PC-3 (cell line): ENCODE data around the gene HS2ST1. TPM values are rescaled to one million over a fixed set of nuclear protein-coding genes. Genes with fewer than 3 reads are reported as not detected.

ENCODE experiments used
- ATAC-seq: fragments of 200-7000 bp; cut with Tn5 transposase; 2 replicates; pipeline ENCODE4 v1.9.1; 2020; ENCODE audit warnings: mild to moderate bottlenecking, moderate library complexity
- BruUV-seq: library from RNA; stranded (reverse); fragments of 400-500 nt; replicated peaks from 2 replicates; lab custom pipeline; 2021; lab: Mats Ljungman, UMichigan
- CTCF ChIA-PET: fragments of 300-600 bp; sonication (Branson Sonifier 250); formaldehyde crosslinking; loops from one replicate; lab custom pipeline; 2022; ENCODE audit warnings: antibody characterized with exemption; lab: Charles Lee
- POLR2A ChIA-PET: fragments of 300-600 bp; sonication (Branson Sonifier 250); formaldehyde crosslinking; loops from one replicate; lab custom pipeline; 2022; ENCODE audit warnings: antibody characterized with exemption; ENCODE audit not compliant: unreplicated experiment; lab: Charles Lee
- DNase-seq: peaks from one replicate; pipeline ENCODE4 v3.0.0-alpha.2; 2015
- H2AFZ ChIP-seq: fragments of 300-600 bp; sonication (generic); 2 replicates; pipeline ENCODE4 v1.6.0; 2016; ENCODE audit warnings: antibody characterized with exemption, low read length
- H3F3A ChIP-seq: fragments of 300-600 bp; sonication (generic); one replicate; pipeline ENCODE4 v1.6.0; 2017; ENCODE audit warnings: antibody characterized with exemption, low read length, control low read depth, mild to moderate bottlenecking; ENCODE audit not compliant: unreplicated experiment
- H3K27ac ChIP-seq: fragments of 300-600 bp; sonication (generic); 2 replicates; pipeline ENCODE4 v1.5.1; 2016; ENCODE audit warnings: mild to moderate bottlenecking, low read length
- H3K27me3 ChIP-seq: fragments of 300-600 bp; sonication (generic); 2 replicates; pipeline ENCODE4 v1.6.1; 2016; ENCODE audit warnings: low read length, mixed read lengths
- H3K36me3 ChIP-seq: fragments of 300-600 bp; sonication (generic); 2 replicates; pipeline ENCODE4 v1.6.1; 2016; ENCODE audit warnings: low read depth, mixed run types, low read length, mixed read lengths
- H3K4me1 ChIP-seq: fragments of 300-600 bp; sonication (generic); 2 replicates; pipeline ENCODE4 v1.5.1; 2016; ENCODE audit warnings: low read length; ENCODE audit not compliant: insufficient read depth
- H3K4me2 ChIP-seq: fragments of 300-600 bp; sonication (generic); 2 replicates; pipeline ENCODE4 v1.6.0; 2016; ENCODE audit warnings: low read length
- H3K4me3 ChIP-seq: fragments of 300-600 bp; sonication (generic); 2 replicates; pipeline ENCODE4 v1.5.1; 2016; ENCODE audit warnings: mild to moderate bottlenecking, low read length, mixed read lengths
- H3K79me2 ChIP-seq: fragments of 300-600 bp; sonication (generic); 2 replicates; pipeline ENCODE4 v1.6.1; 2017; ENCODE audit warnings: low read length, mixed read lengths
- H3K9ac ChIP-seq: fragments of 300-600 bp; sonication (generic); 2 replicates; pipeline ENCODE4 v1.6.0; 2016; ENCODE audit warnings: mild to moderate bottlenecking, low read length
- H3K9me2 ChIP-seq: fragments of 300-600 bp; sonication (generic); replicated peaks from 2 replicates; pipeline ENCODE4 v1.6.1; 2016; ENCODE audit warnings: mixed run types, low read length, mixed read lengths
- H3K9me3 ChIP-seq: fragments of 300-600 bp; sonication (generic); 2 replicates; pipeline ENCODE4 v1.6.1; 2016; ENCODE audit warnings: low read length, mixed read lengths
- H4K20me1 ChIP-seq: fragments of 300-600 bp; sonication (generic); 2 replicates; pipeline ENCODE4 v1.6.1; 2016; ENCODE audit warnings: low read length, mixed read lengths
- CTCF ChIP-seq: fragments of 300-600 bp; sonication (generic); conservative IDR thresholded peaks from 2 replicates; pipeline ENCODE4 v1.5.1; 2017; ENCODE audit warnings: antibody characterized with exemption, low read depth, mild to moderate bottlenecking, low read length
- EZH2 ChIP-seq: fragments of 300-600 bp; sonication (generic); IDR thresholded peaks from one replicate; pipeline ENCODE4 v1.6.1; 2017; ENCODE audit warnings: antibody characterized with exemption, mild to moderate bottlenecking, low read length; ENCODE audit not compliant: unreplicated experiment
- EZH2phosphoT487 ChIP-seq: fragments of 300-600 bp; sonication (generic); IDR thresholded peaks from 2 replicates; pipeline ENCODE4 v1.6.1; 2018; ENCODE audit warnings: mild to moderate bottlenecking, antibody characterized with exemption, low read length, borderline replicate concordance
- intact Hi-C: fragments of 100-400 bp; cut with micrococcal nuclease; formaldehyde crosslinking; loops from 2 replicates; pipeline ENCODE4 v1.9.0; 2023
- total RNA-seq: library from RNA; depleted of rRNA; stranded (reverse); fragments of >200 nt; gene quantifications from 2 replicates; pipeline ENCODE4 v1.2.3, GENCODE V29; 2014

Gene HS2ST1
- total RNA-seq, 1 experiment from 2014 or later = 15.3 TPM

GRCh38 chr1:87103074-87103473, 188.6 kb downstream of the HS2ST1 start:
- Histone ChIP-seq H3K79me2 (no peaks in the 10 kb centered on the region), H3K4me2 (no peak overlapping the region), H4K20me1 (no peaks in the 10 kb centered on the region), H3K9me3 (no peaks in the 10 kb centered on the region), H2AFZ (no peak overlapping the region), H3K27ac (no peak overlapping the region), H3K9ac (no peak overlapping the region), H3K36me3 (no peaks in the 10 kb centered on the region), H3K9me2 (no peaks in the 10 kb centered on the region), H3K4me1 (peaks cover 28% of the 10 kb centered on the region), H3K4me3 (no peak overlapping the region), H3K27me3 (no peaks in the 10 kb centered on the region), H3F3A (no peaks in the 10 kb centered on the region)
- no peak for TF ChIP-seq CTCF
- no peak for TF ChIP-seq EZH2phosphoT487
- no peak for TF ChIP-seq EZH2
- no TSS peak for BruUV-seq
- CTCF ChIA-PET = no interaction called here
- POLR2A ChIA-PET = no interaction called here
- no peak for ATAC-seq
- DNase-seq = no peak
- intact Hi-C loops = no loop called here

GRCh38 chr1:87104140-87104539, 189.7 kb downstream of the HS2ST1 start:
- Histone ChIP-seq H3K9ac (no peak overlapping the region), H3K9me3 (no peaks in the 10 kb centered on the region), H4K20me1 (no peaks in the 10 kb centered on the region), H2AFZ (no peak overlapping the region), H3K27me3 (no peaks in the 10 kb centered on the region), H3K9me2 (no peaks in the 10 kb centered on the region), H3K27ac (peak overlapping the region; percentile 37), H3K4me2 (peak overlapping the region; percentile 51), H3K36me3 (no peaks in the 10 kb centered on the region), H3K4me3 (no peak overlapping the region), H3K4me1 (peaks cover 36% of the 10 kb centered on the region), H3K79me2 (no peaks in the 10 kb centered on the region), H3F3A (no peaks in the 10 kb centered on the region)
- ATAC-seq (peak; percentile 73), DNase-seq (peak; percentile 68)
- TF ChIP-seq EZH2phosphoT487 = no peak
- no peak for TF ChIP-seq CTCF
- no peak for TF ChIP-seq EZH2
- ChIA-PET CTCF (no interaction called here), POLR2A (no interaction called here)
- BruUV-seq = no TSS peak
- intact Hi-C loops = no loop called here

GRCh38 chr1:87104945-87105344, 190.5 kb downstream of the HS2ST1 start:
- Histone ChIP-seq H3F3A (no peaks in the 10 kb centered on the region), H3K9ac (no peak overlapping the region), H2AFZ (no peak overlapping the region), H3K9me2 (no peaks in the 10 kb centered on the region), H3K4me2 (peak overlapping the region; percentile 51), H3K79me2 (no peaks in the 10 kb centered on the region), H3K9me3 (no peaks in the 10 kb centered on the region), H3K4me1 (peaks cover 41% of the 10 kb centered on the region), H3K27ac (peak overlapping the region; percentile 37), H3K36me3 (no peaks in the 10 kb centered on the region), H4K20me1 (no peaks in the 10 kb centered on the region), H3K4me3 (no peak overlapping the region), H3K27me3 (no peaks in the 10 kb centered on the region)
- POLR2A ChIA-PET = no interaction called here
- CTCF ChIA-PET = no interaction called here
- BruUV-seq = TSS peak; percentile 18
- intact Hi-C loops = no loop called here
- DNase-seq = peak; percentile 74
- TF ChIP-seq EZH2 (no peak), CTCF (no peak), EZH2phosphoT487 (no peak)
- peak; percentile 74 for ATAC-seq
